Germinal center (tissue), 1 donor: ENCODE results near the gene SUMF2.
A peak's percentile ranks its signal among the peaks of the same experiment; 100 is the strongest.
"Not testable (repeated sequence)": the region's sequence is repeated elsewhere in the genome, so short reads cannot be mapped to it uniquely, and the experiment has no call there.

Experiments
- DNase-seq: peaks from one replicate; pipeline ENCODE4 v3.0.0; 2012; ENCODE audit warnings: mixed read lengths, low spot score

Gene SUMF2

GRCh38 chr7:56106108-56107073 lies 42.3 kb downstream of the SUMF2 start, which contains the start of gene CHCHD2:
Gene CHCHD2 (minus strand): TSS chr7:56106476. CDS start chr7:56106413, 63 bp downstream.
- DNase-seq, result peak; percentile 97

GRCh38 chr7:56107954-56108258 lies 43.8 kb downstream of the SUMF2 start:
- no peak for DNase-seq

GRCh38 chr7:56110611-56111010 lies 46.5 kb downstream of the SUMF2 start:
- DNase-seq, result no peak

GRCh38 chr7:56112244-56112643 lies 48.2 kb downstream of the SUMF2 start:
- not testable (repeated sequence) for DNase-seq

DNA sequence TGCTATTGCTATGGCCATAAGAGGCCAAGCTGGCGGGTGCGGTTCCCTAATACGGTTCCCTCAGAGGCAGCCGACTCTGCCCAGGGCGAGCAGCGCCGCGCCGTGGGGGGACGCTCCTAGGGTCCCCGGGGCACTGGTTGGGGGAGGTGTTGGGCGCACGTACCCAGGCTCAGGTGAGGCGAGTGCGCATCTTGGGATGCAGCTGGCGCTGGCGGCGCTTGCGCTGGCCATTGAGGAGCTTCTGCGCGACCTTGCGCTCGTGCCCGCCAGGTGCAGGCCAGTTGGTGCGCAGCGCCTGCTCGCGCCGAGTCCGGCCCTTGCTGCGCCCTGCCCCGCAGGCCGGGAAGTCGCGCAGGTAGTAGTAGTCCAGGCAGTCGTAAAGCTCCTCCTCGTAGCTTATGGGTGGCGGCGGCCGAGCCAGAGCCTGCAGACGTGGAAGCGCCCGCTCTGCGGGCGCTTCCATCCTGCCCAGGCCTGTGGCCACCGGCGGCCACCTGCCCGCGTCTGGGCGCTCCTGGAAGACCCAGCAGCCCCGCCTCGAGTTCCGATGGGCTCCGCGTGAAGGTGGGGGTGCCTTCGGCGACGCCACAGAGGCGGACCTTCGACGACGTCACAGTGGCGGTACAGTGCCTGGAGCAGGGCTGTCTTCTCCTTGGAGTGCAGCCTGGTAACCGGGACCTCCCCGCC lies 51.9 kb downstream of the SUMF2 start, which contains the start of gene NUPR2:
NUPR2 (minus strand) TSS at position 566 of the 687 bp plus-strand sequence; CDS start at position 463, 103 bp downstream.
- no peak for DNase-seq

- DNase-seq, result no peak
Measured at GRCh38 chr7:56121440-56121839, 57.4 kb downstream of the SUMF2 start.

- no peak for DNase-seq
Measured at GRCh38 chr7:56124981-56125380, 60.9 kb downstream of the SUMF2 start.

DNA sequence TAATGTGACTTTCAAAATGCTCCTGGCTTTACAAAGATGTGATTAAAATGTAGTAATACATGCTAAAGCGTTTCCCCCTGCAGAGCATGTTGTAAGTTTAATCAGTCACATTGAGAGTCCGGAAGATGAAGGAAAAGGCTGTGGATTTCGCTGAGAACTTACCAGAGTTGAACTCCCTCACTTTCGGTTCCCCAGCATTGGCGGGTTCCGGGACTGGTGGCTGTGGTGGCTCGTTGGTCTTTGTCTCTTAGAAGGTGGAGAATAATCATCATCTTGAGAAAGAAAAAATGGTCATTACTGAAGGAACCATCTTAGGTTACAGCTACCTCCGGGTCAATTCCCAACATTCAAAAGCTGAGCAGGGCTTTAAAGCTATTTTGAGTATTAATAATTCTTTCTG lies 61.7 kb downstream of the SUMF2 start:
- DNase-seq, result no peak

DNA sequence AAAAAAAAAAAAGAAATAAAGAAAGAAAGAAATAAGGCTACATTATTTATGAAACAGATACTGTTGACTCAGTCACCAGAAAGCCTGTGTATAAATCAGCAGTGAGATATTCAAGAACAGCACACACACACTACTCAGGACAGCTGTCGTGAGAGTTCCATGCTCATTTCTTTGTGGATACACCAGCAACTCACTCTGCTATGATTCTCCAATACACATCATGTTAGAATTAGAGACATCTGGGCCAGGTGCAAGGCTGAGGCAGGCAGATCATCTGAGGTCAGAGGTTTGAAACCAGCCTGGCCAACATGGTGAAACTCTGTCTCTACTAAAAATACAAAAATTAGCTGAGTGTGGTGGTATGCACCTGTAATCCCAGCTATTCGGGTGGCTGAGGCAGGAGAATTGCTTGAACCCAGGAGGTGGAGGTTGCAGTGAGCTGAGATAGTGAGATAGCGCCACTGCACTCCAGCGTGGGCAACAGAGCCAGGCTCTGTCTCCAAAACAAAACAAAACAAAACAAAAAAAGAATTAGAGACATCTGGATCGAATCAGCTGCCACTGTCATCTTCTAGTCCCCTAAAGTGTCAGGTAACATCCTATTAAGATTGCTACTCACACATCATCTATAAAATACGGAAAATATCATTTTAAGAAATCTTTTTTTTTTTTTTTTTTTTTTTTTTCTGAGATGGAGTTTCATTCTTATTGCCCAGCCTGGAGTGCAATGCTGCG lies 63.3 kb downstream of the SUMF2 start:
- DNase-seq, result no peak
